Measurements from ENCODE around the gene ATP2C1. TPM values are rescaled to one million over a fixed set of nuclear protein-coding genes. Genes with fewer than 3 reads are reported as not detected.

The ATP2C1 gene
- total and polyA plus RNA-seq, 2 donors (not counting 1 experiment from before 2014, with no cell fraction given): 111 to 196 TPM

GRCh38 chr3:130901463-130902204 lies 7.8 kb downstream of the ATP2C1 start:
- no peaks in the 10 kb centered on the region for H4K20me1 ChIP-seq (ENCODE audit: control insufficient read depth, extremely low read depth, insufficient read depth, low read length)
- H3K27me3 ChIP-seq (ENCODE audit: control insufficient read depth, insufficient read depth, low read length): no peaks in the 10 kb centered on the region
- no peaks in the 10 kb centered on the region for H3K36me3 ChIP-seq (ENCODE audit: control insufficient read depth, insufficient read depth, low read length)
- TF ChIP-seq EZH2 (IDR thresholded peaks at IDR 0.05; ENCODE audit: low read length, missing control alignments) (no peak), CTCF (conservative IDR thresholded peaks at IDR 0.05 in 1 of 2, IDR thresholded peaks at IDR 0.05 in 1 of 2; ENCODE audit: low read depth in 1 of 2, low read length in 2 of 2) (no peak)
- no peak overlapping the region for H3K27ac ChIP-seq (ENCODE audit: insufficient read depth, low read length)
- H3K4me1 ChIP-seq (ENCODE audit: control insufficient read depth, extremely low read depth, insufficient read depth, low read length): peaks cover 7% of the 10 kb centered on the region
- H3K4me2 ChIP-seq (ENCODE audit: extremely low read depth, insufficient read depth, low read length): no peak overlapping the region
- H3K79me2 ChIP-seq (ENCODE audit: control insufficient read depth, insufficient read depth, low read length): peaks cover 86% of the 10 kb centered on the region
- H2AFZ ChIP-seq (ENCODE audit: low read length): no peak overlapping the region
- no peak overlapping the region for H3K9ac ChIP-seq (ENCODE audit: insufficient read depth, low read length)
- H3K4me3 ChIP-seq (replicated peaks in 1 of 4; ENCODE audit: control extremely low read depth in 1 of 4, insufficient read depth in 1 of 4, low read depth in 3 of 4, low read length in 4 of 4): no peak overlapping the region
- no peaks in the 10 kb centered on the region for H3K9me3 ChIP-seq (ENCODE audit: control insufficient read depth, insufficient read depth, low read depth, low read length)
- no peak for DNase-seq (ENCODE audit: low read depth in 2 of 2)

- Histone ChIP-seq H4K20me1 (ENCODE audit: control insufficient read depth, extremely low read depth, insufficient read depth, low read length) (no peaks in the 10 kb centered on the region), H3K27me3 (ENCODE audit: control insufficient read depth, insufficient read depth, low read length) (no peaks in the 10 kb centered on the region)
- no peak for DNase-seq (ENCODE audit: low read depth in 2 of 2)
These were observed 9.6 kb downstream of the ATP2C1 start for GRCh38 chr3:130903412-130903908.

DNA sequence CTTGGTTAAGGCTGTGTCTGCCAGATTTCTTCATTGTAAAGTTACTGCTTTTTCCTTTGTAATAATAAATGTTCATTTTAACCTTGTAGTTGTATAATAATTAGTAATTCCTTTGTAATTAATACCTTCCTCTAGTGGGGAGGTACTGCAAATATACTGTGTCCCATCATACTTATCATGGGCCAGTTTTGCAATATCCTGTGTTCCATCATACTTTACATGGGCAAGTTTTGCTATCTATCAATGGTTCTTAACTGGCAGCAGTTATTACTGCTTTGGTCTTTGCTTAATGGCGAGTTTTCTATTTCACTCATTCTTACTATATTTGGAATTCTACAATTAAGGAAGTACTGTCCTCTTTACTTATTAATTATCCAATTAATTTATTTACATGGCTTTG lies 10.6 kb downstream of the ATP2C1 start:
- Histone ChIP-seq H3K27ac (ENCODE audit: insufficient read depth, low read length) (no peak overlapping the region), H3K4me1 (ENCODE audit: control insufficient read depth, extremely low read depth, insufficient read depth, low read length) (peaks cover 7% of the 10 kb centered on the region), H3K4me2 (ENCODE audit: extremely low read depth, insufficient read depth, low read length) (no peak overlapping the region), H2AFZ (ENCODE audit: low read length) (no peak overlapping the region), H3K9me3 (ENCODE audit: control insufficient read depth, insufficient read depth, low read depth, low read length) (no peaks in the 10 kb centered on the region), H3K4me3 (replicated peaks in 1 of 4; ENCODE audit: control extremely low read depth in 1 of 4, insufficient read depth in 1 of 4, low read depth in 3 of 4, low read length in 4 of 4) (no peak overlapping the region), H3K9ac (ENCODE audit: insufficient read depth, low read length) (no peak overlapping the region), H3K27me3 (ENCODE audit: control insufficient read depth, insufficient read depth, low read length) (no peaks in the 10 kb centered on the region), H3K36me3 (ENCODE audit: control insufficient read depth, insufficient read depth, low read length) (no peaks in the 10 kb centered on the region), H4K20me1 (ENCODE audit: control insufficient read depth, extremely low read depth, insufficient read depth, low read length) (no peaks in the 10 kb centered on the region), H3K79me2 (ENCODE audit: control insufficient read depth, insufficient read depth, low read length) (peaks cover 82% of the 10 kb centered on the region)
- no peak for DNase-seq (ENCODE audit: low read depth in 2 of 2)
- TF ChIP-seq CTCF (conservative IDR thresholded peaks at IDR 0.05 in 1 of 2, IDR thresholded peaks at IDR 0.05 in 1 of 2; ENCODE audit: low read depth in 1 of 2, low read length in 2 of 2): no peak
- TF ChIP-seq EZH2 (IDR thresholded peaks at IDR 0.05; ENCODE audit: low read length, missing control alignments): no peak

More at GRCh38 chr3:130903412-130903908, 9.6 kb downstream of the ATP2C1 start:
- Histone ChIP-seq H3K4me2 (ENCODE audit: extremely low read depth, insufficient read depth, low read length) (no peak overlapping the region), H3K9ac (ENCODE audit: insufficient read depth, low read length) (no peak overlapping the region), H3K27ac (ENCODE audit: insufficient read depth, low read length) (no peak overlapping the region), H3K36me3 (ENCODE audit: control insufficient read depth, insufficient read depth, low read length) (no peaks in the 10 kb centered on the region), H3K9me3 (ENCODE audit: control insufficient read depth, insufficient read depth, low read depth, low read length) (no peaks in the 10 kb centered on the region), H3K4me3 (replicated peaks in 1 of 4; ENCODE audit: control extremely low read depth in 1 of 4, insufficient read depth in 1 of 4, low read depth in 3 of 4, low read length in 4 of 4) (no peak overlapping the region), H3K4me1 (ENCODE audit: control insufficient read depth, extremely low read depth, insufficient read depth, low read length) (peaks cover 7% of the 10 kb centered on the region), H3K79me2 (ENCODE audit: control insufficient read depth, insufficient read depth, low read length) (peaks cover 85% of the 10 kb centered on the region), H2AFZ (ENCODE audit: low read length) (no peak overlapping the region)
- no peak for TF ChIP-seq CTCF (conservative IDR thresholded peaks at IDR 0.05 in 1 of 2, IDR thresholded peaks at IDR 0.05 in 1 of 2; ENCODE audit: low read depth in 1 of 2, low read length in 2 of 2)
- TF ChIP-seq EZH2 (IDR thresholded peaks at IDR 0.05; ENCODE audit: low read length, missing control alignments): no peak
